Measurements from ENCODE around the gene GABRD.

Gene GABRD

DNA sequence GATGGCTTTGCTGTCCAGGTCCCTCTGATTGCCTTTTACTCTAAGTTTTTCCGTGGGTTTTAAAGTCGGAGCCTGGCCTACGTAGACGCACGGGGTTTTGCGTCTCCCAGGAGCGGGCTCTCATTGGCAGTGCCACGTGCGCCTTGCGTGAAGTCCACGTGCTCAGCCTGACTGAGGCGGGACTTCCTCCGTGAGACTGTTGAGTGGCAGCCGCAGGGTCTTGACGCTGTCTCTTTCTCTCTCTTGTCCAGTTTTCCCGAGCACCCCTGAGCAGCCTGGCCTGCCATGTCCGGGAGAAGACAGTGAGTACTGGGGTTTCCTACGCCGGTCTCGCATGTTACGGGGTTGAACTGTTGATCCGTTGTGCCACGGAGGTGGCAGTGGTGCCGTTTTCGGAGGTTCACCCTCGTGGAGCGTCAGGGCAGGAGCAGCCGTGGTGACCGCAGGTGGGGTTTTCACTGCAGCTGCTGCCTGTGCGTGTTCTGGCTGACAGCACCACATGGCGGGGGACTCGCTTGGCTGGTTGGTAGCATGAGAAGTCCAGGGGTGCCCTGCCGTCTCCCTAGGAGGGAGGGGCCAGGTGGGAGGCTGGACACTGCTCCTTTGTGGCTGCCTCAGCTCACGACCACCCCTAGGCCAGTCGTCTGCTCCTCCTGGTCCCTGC, 40.3 kb downstream of the GABRD start:
- Mint-ChIP-seq H3K4me3 (no peak overlapping the region), H3K36me3 (peaks cover 8% of the 10 kb centered on the region), H3K27me3 (no peaks in the 10 kb centered on the region), H3K27ac (no peak overlapping the region), H3K9me3 (ENCODE audit: low read depth) (no peaks in the 10 kb centered on the region), H3K4me1 (ENCODE audit: low read depth) (no peaks in the 10 kb centered on the region)

DNA sequence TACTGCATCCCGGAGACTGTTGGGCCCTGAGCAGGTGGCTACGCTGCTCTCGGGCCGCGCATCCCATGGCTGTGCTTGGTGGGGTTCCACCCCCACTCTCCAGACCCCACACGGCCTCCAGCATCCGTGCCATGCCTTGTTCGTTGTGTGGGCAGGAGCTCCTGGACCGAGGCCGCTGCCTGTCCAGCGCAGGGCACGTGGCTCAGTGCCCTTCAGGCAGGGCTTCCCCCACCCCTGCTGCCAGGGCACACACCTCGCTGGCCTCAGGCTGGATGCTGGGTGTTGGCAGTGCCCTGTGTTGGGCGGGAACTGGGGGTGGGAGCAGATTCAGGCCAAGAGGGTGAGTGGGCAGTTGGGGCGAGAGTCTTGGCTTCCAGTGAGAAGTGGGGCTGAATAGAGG, 40.9 kb downstream of the GABRD start:
- H3K27ac Mint-ChIP-seq = no peak overlapping the region
- H3K36me3 Mint-ChIP-seq = peaks cover 11% of the 10 kb centered on the region
- H3K9me3 Mint-ChIP-seq (ENCODE audit: low read depth) = no peaks in the 10 kb centered on the region
- H3K4me1 Mint-ChIP-seq (ENCODE audit: low read depth) = peaks cover 2% of the 10 kb centered on the region
- H3K4me3 Mint-ChIP-seq = no peak overlapping the region
- no peaks in the 10 kb centered on the region for H3K27me3 Mint-ChIP-seq

DNA sequence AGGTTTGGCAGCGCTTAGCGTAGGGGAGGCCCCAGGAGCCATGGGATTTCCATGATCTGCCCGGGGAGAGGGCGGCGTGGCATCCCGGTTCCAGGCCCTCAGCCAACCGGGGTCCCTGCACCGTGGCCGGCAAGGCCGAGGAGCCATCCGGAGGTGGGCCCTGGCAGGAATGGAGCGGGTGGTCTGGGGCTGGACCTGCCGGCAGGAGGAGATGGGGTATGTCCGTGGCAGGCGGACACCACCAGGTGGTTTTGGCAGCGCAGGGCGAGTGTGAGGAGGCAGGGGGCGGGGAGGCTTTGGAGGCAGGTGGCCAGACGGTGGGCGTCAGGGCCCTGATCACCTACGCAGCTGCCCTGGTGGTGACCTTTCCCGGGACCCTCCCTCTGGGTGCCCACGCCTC, 41.4 kb downstream of the GABRD start:
- Mint-ChIP-seq H3K27me3 (no peaks in the 10 kb centered on the region), H3K4me3 (no peak overlapping the region), H3K36me3 (peaks cover 13% of the 10 kb centered on the region), H3K27ac (no peak overlapping the region), H3K9me3 (ENCODE audit: low read depth) (no peaks in the 10 kb centered on the region), H3K4me1 (ENCODE audit: low read depth) (peaks cover 2% of the 10 kb centered on the region)

DNA sequence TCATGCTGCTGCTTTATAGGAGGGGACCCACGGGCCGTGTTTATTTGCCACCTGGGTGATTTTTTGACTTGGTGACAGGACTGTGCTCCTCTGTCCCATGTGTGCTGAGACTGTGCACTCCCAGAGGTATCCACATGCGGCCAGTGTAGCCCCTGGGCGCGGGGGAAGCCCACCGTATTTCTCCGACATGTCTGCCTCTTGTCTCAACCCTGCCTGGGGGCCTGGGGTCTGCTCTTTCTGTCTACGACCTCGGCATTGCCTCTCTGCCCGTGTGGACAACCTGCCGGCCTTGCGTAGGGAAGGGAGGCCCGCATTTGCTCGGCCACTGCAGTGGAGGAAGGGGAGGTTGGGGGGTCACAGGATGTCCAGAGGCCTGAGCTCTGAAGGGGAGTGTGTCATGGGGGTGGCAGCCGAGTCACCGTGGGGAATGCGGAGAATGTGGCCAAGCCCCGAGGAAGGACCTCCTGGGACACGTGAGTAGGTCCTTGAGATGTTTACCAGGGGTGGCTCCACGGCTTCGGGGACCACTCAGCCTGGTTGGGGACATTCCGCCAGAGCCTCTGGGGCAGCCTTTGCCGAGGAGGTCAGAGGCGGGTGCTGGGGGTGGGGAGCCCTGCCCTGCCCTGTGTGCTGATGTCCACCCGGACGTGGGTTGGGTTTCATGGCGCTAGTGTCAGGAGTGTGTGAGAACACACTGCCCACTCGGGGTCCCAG, 42.1 kb downstream of the GABRD start:
- Mint-ChIP-seq H3K4me1 (ENCODE audit: low read depth) (peaks cover 3% of the 10 kb centered on the region), H3K9me3 (ENCODE audit: low read depth) (no peaks in the 10 kb centered on the region), H3K36me3 (peaks cover 18% of the 10 kb centered on the region), H3K27ac (no peak overlapping the region), H3K27me3 (no peaks in the 10 kb centered on the region), H3K4me3 (no peak overlapping the region)

DNA sequence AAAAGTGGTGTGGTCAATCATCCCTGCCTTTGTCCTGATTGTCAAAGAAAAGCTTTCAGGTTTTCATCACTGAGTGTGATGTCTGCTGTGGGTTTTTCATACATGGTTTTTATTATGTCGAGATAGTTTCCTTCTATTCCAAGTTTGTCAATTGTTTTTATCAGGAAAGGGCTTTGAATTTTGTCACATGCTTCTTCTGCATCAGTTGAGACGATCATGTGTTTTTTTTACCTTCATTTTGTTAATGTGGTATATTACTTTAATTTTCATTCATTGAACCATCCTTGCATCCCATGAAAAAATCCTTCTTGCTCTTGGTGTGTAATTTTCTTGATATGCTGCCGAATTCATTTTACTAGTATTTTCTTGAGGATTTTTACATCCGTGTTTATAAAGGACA, 46.6 kb downstream of the GABRD start:
- Mint-ChIP-seq H3K4me1 (ENCODE audit: low read depth) (peaks cover 3% of the 10 kb centered on the region), H3K9me3 (ENCODE audit: low read depth) (no peaks in the 10 kb centered on the region), H3K27ac (no peak overlapping the region), H3K27me3 (no peaks in the 10 kb centered on the region), H3K4me3 (no peak overlapping the region), H3K36me3 (peaks cover 18% of the 10 kb centered on the region)

DNA sequence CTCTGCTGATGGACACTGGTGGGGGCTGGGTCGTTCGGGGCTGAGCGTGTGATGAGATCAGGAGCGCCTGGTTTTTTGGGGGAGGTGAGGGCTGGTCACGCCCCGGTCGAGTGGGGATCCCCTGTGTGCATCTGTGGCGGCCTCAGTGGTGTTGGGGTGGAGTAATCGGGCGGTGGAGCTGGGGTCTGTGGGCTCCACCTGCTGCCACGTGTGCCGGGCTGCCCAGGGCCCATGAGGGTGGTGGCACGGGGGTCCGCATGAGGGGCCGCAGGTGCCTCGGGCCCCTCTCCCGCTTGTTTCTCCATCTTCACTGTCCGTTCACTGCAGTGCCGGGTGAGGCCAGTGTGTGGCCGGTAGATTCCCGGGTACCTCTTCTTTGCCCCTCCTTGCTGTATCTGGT, 48.2 kb downstream of the GABRD start:
- no peaks in the 10 kb centered on the region for H3K27me3 Mint-ChIP-seq
- no peak overlapping the region for H3K27ac Mint-ChIP-seq

DNA sequence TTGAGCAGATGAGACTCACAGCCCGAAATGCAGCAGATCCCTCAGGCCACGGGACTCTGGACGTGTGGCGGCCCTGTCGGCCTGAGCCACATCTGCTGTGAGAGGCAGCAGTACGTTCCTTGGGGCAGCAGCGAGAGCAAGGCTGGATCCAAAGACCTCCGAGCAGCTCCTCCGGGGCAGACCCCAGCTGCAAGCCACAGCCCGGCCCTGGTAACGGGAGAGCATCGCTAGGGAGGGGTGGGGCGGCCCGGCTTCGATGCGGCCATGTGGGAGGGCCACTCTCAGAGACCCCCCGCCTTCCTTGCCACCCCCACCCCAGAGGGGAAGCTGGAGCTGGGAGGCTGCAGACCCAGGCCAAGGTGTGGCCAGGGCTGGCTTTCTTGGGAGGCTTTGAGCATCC, 48.8 kb downstream of the GABRD start:
- Mint-ChIP-seq H3K36me3 (peaks cover 15% of the 10 kb centered on the region), H3K9me3 (ENCODE audit: low read depth) (no peaks in the 10 kb centered on the region), H3K27me3 (no peaks in the 10 kb centered on the region), H3K4me3 (no peak overlapping the region), H3K4me1 (ENCODE audit: low read depth) (peaks cover 3% of the 10 kb centered on the region), H3K27ac (no peak overlapping the region)

More for the DNA sequence above, 48.2 kb downstream of the GABRD start:
- peaks cover 15% of the 10 kb centered on the region for H3K36me3 Mint-ChIP-seq
- H3K4me1 Mint-ChIP-seq (ENCODE audit: low read depth) = peaks cover 3% of the 10 kb centered on the region
- H3K4me3 Mint-ChIP-seq = no peak overlapping the region
- H3K9me3 Mint-ChIP-seq (ENCODE audit: low read depth) = no peaks in the 10 kb centered on the region

DNA sequence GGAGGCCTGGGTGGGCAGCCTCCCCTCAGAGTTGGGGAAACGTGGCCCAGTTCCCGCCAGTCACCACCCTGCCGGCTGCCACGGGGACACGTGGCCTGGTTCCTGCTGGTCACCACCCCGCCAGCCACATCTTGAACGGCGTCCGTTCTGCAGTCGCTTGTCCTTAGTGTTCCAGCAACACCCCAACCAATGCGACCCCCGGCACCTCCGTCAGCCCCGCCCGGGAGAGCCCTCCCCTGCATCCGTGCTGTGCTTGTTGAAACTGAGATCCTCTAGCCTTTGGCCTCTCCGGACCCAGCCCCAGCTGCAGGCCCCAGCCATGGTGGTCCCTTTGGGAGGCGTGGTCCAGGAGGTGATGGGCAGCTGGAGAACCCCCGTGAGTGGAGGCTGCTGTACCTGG, 49.8 kb downstream of the GABRD start:
- H3K4me3 Mint-ChIP-seq = no peak overlapping the region
- H3K27ac Mint-ChIP-seq = no peak overlapping the region
- H3K36me3 Mint-ChIP-seq = peaks cover 14% of the 10 kb centered on the region
- peaks cover 3% of the 10 kb centered on the region for H3K4me1 Mint-ChIP-seq (ENCODE audit: low read depth)
- H3K27me3 Mint-ChIP-seq = no peaks in the 10 kb centered on the region
- H3K9me3 Mint-ChIP-seq (ENCODE audit: low read depth) = no peaks in the 10 kb centered on the region

DNA sequence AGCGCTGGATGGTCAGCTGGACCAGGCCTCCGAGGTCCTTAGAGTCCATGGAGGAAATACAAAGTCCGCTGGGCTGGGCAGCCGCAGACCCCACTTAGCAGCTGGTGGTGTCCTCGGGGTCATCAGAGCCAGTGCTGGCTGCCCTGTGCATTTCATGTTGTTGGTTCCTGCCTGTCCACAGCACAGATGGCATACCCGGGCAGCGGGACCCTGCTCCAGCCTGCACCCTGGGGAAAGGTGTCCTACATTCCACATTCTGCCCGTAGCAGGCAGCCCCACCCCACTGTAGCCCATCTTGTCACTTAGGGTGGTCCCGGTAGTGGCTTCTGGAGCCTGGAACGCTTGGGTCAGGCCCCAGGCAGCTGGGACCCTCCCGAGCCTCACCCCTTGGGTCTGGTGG, 50.9 kb downstream of the GABRD start:
- Mint-ChIP-seq H3K27ac (no peak overlapping the region), H3K9me3 (ENCODE audit: low read depth) (no peaks in the 10 kb centered on the region), H3K27me3 (no peaks in the 10 kb centered on the region), H3K4me1 (ENCODE audit: low read depth) (peaks cover 2% of the 10 kb centered on the region), H3K36me3 (peaks cover 7% of the 10 kb centered on the region), H3K4me3 (no peak overlapping the region)

DNA sequence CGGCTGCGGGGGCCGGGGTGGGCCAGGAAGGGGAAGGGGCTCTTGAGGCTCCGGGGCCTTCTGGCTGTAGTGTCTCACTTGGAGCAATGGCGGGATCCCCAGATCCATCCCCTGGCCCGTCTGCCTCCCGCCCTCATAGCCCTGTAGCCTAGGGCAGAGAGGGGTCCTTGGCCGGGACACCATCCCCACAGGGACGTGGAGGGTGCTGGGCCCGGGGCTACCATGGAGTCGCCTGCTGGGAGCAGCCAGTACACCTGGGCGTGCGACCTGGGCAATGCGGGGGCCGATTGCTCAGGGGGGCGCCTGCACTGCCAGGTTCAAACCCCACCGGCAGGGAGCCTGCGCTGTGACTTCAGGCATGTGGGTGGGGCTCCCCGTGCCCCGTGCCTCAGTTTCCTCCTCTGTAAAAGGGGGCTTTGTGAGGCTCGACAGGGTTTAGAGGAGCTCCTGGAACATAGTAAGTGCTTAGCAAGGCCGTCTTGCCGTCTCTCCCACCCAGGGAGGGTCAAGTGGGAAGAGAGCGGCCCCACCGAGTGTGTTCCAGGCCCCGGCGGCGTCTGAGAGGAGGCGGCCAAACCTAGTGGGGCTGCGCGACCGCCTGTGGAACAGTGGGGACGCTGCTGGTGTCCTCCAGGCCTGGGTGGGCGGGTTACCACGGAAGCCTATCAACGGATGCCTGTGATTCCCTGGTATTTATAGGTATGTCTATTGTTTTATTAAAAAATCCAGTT, 51.8 kb downstream of the GABRD start:
- no peak overlapping the region for H3K4me3 Mint-ChIP-seq
- no peaks in the 10 kb centered on the region for H3K4me1 Mint-ChIP-seq (ENCODE audit: low read depth)
- no peaks in the 10 kb centered on the region for H3K27me3 Mint-ChIP-seq
- no peak overlapping the region for H3K27ac Mint-ChIP-seq
- H3K36me3 Mint-ChIP-seq = peaks cover under 1% of the 10 kb centered on the region
- H3K9me3 Mint-ChIP-seq (ENCODE audit: low read depth) = no peaks in the 10 kb centered on the region

DNA sequence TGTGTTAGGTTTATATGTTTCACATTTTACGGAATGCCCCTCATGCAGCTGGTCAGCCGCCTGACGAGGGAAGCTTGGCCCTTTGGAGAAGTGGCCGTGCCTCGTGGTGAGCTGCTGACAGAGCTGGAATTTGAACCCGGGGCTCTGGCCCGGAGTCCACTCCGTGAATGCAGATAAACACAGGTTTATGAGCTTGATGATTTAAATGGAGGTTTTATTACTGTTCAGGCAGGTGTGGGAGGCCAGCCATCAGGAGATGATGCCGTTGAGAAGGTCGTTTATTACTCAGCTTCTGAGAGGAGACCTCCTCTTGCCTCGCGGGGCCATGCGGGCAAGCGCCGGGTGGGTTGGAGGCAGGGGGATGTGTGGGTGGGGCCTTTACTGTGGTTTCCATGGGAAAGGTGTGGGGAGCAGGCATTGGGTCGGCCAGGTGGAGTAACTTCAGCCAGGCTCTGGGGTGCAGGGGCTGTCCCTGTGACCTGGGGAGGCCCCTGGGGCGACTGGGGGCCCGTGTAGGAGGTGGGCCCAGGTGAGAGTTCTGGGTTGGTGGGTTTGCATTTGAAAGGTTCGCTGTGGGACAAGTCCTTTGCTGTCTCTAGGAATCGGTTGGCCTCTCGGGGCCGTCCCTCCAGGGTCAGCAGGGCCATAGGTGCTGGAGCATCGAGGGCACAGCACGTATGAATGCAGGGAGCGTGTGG, 53.1 kb downstream of the GABRD start:
- Mint-ChIP-seq H3K4me3 (no peak overlapping the region), H3K4me1 (ENCODE audit: low read depth) (no peaks in the 10 kb centered on the region), H3K36me3 (peaks cover 6% of the 10 kb centered on the region), H3K27ac (no peak overlapping the region), H3K27me3 (no peaks in the 10 kb centered on the region), H3K9me3 (ENCODE audit: low read depth) (no peaks in the 10 kb centered on the region)

DNA sequence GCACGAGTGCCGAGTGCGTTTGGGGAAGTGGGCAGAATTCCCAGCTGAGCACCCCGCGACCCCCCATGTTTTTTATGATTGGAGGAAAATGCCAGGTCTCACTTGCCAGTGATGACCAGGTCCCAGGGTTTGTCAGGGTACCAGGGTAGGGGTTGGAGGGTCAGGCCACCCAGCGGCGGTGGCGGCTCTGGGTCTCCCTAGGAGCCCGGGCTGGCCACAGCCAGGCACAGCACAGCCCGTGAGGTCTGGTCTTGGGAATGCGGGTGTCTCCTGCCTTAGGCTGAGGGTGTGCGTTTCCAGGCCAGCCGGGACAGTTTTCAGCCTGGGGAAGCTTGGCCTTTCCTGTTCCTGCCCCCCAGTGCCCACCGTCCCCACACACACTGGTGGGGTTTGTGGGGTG, 53.7 kb downstream of the GABRD start:
- Mint-ChIP-seq H3K27me3 (no peaks in the 10 kb centered on the region), H3K9me3 (ENCODE audit: low read depth) (peaks cover 4% of the 10 kb centered on the region), H3K4me3 (no peak overlapping the region), H3K27ac (no peak overlapping the region), H3K4me1 (ENCODE audit: low read depth) (no peaks in the 10 kb centered on the region), H3K36me3 (peaks cover 12% of the 10 kb centered on the region)

DNA sequence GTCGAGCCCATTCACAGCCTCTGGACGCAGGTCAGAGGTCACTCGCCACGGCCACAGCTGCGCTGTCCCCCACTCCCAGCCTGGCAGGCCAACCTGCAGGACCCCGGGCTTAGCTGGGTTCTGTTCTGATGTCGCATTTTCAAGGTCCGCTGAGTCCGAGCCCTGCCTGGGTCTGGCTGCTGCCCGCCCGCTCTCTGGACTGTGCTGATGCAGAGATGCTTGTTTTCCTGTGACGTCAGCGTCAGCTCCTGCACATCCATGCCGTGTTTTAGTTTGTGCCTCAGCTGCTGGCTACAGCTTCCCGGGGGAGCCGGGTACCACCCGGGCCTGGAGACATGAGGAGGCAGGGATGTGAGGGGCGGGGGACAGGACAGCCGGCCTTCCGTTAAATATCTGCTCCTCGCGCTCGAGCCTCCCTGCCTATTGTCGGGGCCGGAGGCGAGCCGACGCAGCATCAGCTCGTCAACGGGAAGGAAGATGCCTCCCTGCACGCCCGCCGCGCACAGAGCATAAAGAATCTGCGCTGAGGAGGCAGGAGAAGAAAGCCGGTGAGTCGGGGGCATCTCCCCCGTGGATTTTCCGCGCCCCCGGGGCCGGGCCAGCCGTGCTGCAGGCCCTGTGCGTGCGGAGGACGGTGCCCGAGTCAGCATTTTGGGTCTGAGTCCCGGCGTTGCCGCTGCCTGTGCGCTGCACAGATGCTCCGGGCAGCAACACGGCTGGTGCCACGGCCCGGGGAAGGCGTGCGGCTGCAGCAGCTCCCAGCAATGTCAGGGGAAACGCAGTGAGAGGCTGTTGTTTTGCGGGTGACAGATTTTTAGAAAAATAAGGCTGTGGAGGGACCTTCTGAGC, 54.5 kb downstream of the GABRD start:
- no peak overlapping the region for H3K4me3 Mint-ChIP-seq
- H3K36me3 Mint-ChIP-seq = peaks cover 18% of the 10 kb centered on the region
- H3K9me3 Mint-ChIP-seq (ENCODE audit: low read depth) = peaks cover 4% of the 10 kb centered on the region
- no peaks in the 10 kb centered on the region for H3K4me1 Mint-ChIP-seq (ENCODE audit: low read depth)
- no peak overlapping the region for H3K27ac Mint-ChIP-seq
- H3K27me3 Mint-ChIP-seq = no peaks in the 10 kb centered on the region

DNA sequence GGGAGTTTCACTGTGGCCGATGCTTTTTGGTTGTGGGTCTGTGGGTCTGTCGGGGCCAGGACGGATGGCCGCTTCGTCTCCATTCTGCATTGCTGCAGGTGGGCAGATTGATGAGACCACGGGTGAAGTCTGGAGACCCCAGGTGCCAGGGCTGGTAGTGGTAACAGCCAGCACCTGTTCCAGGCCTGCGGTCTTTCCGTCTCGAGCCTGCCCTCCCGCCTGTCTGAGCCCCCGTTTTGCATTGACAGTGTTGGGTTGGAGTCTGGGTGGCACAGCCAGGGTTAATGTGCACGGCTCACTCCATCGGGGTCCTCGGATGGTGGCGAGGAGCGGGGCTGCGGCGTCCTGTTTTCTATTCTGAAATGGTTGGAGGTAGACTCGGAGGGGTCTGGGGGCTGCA, 55.3 kb downstream of the GABRD start:
- H3K27ac Mint-ChIP-seq = no peak overlapping the region
- H3K27me3 Mint-ChIP-seq = no peaks in the 10 kb centered on the region
- H3K36me3 Mint-ChIP-seq = peaks cover 19% of the 10 kb centered on the region
- no peak overlapping the region for H3K4me3 Mint-ChIP-seq
- H3K9me3 Mint-ChIP-seq (ENCODE audit: low read depth) = peaks cover 4% of the 10 kb centered on the region
- no peaks in the 10 kb centered on the region for H3K4me1 Mint-ChIP-seq (ENCODE audit: low read depth)

Data from activated naive CD8-positive, alpha-beta T cell (primary cell).